ENCODE data around the gene RPL27A.
A peak's percentile ranks its signal among the peaks of the same experiment; 100 is the strongest.
"Not testable (repeated sequence)": the region's sequence is repeated elsewhere in the genome, so short reads cannot be mapped to it uniquely, and the experiment has no call there.

RPL27A gene

DNA sequence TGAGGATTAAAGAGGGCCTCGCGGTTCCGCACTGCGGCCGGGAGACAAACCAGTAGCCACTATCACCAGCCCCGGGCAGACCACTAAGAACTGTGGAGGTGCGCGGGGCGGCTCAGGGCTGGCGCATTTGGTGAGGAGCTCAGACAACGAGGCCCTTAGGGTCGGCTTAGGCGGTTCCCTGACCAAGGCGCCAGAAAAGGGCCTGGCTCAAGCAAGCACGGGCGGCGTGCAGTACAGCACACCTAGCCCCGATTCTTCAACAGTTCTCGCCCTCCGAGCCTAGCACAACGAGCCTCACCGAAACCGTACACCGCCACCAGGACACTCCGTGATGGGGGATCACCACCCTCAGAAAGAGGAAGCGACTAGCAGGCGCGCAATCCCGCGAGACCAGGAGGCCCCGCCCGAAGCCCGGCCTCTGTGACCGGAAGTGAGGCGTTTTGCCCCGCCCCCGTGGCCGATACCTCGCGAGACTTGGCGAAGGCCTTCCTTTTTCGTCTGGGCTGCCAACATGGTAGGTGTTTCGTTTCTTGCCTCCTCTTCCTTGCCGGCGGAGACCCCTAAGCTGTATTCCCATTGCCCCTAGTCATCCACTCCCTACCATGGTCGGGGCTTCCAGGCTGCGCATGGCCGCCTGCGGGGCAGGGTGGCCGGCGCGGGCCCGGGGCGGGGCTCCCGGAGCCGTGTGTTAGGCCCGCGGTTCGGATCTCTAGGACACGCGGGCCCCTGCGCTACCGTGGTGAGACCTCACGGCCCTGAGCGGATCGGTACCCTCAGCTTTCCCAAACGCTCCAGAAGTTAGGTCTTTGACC lies at the start of gene RPL27A, which contains the start of gene TRIM66:
RPL27A (plus strand) TSS at position 490 of the 812 bp plus-strand sequence; CDS start at position 512, 22 bp downstream.
TRIM66 (minus strand) TSS at position 363 of the 812 bp plus-strand sequence. CDS start 10,391 bp downstream, outside the sequence.
- DNase-seq: peak; percentile 97

GRCh38 chr11:8634498-8634897 lies 48.1 kb upstream of the RPL27A start:
- no peak for DNase-seq

- DNase-seq: no peak
Observed at GRCh38 chr11:8636127-8636526, 46.5 kb upstream of the RPL27A start.

GRCh38 chr11:8638300-8638699 lies 44.3 kb upstream of the RPL27A start:
- peak; percentile 71 for DNase-seq

GRCh38 chr11:8639655-8640054 lies 42.9 kb upstream of the RPL27A start:
- no peak for DNase-seq

GRCh38 chr11:8640267-8640906 lies 42.2 kb upstream of the RPL27A start:
- DNase-seq: no peak

DNA sequence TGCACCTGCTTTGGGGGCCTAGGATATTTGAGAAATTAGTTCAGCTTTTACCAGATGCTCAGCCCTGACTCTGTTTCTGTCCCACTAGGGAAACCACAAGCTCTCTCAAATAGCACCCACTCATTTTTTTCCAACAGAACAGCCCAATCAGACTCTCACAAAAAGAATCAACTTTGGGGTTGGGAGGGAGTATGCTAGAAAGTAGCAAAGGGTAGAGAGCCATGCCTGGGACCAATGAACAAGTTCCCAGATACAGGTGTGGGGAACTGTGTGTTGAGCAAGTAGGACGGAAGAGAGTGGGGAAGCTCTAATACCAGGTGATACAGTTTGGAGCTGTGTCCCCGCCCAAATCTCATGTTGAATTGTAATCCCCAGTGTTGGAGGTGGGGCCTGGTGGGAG lies 41.3 kb upstream of the RPL27A start:
- DNase-seq: no peak

DNA sequence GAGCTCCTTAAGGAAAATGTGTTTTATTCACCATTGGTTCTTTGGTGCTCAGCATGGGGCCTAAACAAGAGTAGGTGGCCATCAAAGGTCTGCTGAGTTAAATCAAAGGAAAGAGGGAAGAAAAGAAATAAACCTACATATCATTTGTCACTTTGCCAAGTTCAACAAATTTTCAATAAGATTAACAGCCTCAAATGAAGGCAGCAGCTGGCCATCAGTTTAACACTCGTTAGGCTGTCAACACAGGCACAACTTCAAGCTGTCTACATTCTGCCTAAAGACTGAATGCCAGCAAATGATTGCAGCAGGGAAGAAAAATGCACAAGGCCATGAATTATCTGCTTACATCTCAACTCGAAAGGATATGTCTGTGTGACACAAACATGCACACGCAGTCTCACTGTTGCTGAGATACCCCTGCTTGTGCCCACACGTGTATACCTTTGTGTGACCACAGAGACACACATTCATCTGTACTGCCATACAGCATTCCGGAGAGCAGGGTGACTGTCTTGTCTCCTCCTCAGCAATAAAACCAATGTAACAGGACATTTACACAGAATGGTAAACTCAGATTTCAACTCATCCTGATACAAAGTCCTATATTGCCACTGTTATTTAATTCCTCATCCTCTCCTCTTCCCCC lies 40.3 kb upstream of the RPL27A start:
- peak; percentile 31 for DNase-seq

DNA sequence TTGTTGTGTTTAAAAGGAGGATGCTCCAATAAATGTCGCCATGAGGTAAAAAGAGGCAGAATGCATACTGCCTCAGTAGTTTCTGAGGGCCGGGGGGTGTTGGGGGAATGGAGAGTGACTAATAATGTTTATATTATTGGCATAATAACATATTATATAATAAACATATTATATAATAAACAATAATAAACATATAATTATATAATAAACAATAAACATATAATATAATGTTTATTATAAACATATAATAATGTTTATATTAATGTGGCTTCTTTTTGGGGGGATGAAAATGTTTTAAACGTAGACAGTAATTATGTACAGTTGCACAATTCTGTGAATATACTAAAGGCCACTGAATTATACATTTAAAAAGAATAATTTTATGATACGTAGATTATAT lies 35.7 kb upstream of the RPL27A start:
- no peak for DNase-seq

DNA sequence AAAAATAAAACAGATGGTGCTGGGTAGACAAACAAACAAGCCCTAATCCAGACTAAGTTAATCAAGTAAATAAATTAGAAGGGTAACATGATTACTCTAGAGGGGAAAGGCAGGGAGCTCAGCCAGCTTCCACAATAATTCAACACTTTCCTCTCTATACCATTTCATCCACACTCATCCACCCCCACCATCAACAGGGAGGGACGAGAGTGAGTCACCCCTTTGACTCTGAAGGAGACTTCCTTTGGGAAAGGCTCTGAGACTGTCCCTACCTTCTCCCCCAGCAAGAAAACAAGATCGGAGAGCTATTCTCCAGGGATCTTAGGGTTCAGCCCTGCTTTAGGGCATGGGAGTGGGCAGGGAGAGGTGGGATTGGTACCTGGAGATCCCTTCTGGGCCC lies 33.2 kb upstream of the RPL27A start:
- peak; percentile 81 for DNase-seq

DNA sequence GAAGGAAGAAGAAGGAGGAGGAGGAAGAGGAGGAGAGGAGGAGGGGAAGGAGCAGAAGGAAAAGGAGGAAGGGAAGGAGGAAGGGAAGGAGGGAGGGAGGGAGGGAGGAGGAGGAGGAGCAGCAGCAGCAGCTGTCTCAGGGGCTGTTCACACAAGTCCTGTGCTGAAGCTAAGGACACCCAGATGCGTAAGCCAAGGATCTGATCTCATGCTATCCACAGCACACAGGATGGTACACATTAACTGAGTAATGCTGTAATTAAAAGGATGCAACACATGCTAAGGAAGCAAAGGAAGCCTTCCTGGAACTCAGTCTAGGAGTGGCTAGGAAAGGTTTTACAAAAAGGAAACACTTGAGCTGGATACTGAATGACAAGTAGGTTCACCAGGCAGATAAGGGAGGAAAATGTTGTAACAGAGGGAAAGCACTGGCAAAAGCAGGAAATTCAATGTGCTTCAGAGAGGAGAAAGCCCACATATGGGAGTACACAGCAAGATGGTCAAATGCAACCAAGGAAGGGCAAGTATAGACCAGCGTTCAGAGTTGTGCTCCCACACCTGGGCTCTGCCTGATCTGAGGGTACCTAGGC lies 32.1 kb upstream of the RPL27A start:
- peak; percentile 76 for DNase-seq

- peak; percentile 99 for DNase-seq
Observed at GRCh38 chr11:8652140-8652539, 30.5 kb upstream of the RPL27A start.

- no peak for DNase-seq
Observed at GRCh38 chr11:8654503-8654902, 28.1 kb upstream of the RPL27A start.

GRCh38 chr11:8656291-8656690 lies 26.3 kb upstream of the RPL27A start:
- no peak for DNase-seq

DNA sequence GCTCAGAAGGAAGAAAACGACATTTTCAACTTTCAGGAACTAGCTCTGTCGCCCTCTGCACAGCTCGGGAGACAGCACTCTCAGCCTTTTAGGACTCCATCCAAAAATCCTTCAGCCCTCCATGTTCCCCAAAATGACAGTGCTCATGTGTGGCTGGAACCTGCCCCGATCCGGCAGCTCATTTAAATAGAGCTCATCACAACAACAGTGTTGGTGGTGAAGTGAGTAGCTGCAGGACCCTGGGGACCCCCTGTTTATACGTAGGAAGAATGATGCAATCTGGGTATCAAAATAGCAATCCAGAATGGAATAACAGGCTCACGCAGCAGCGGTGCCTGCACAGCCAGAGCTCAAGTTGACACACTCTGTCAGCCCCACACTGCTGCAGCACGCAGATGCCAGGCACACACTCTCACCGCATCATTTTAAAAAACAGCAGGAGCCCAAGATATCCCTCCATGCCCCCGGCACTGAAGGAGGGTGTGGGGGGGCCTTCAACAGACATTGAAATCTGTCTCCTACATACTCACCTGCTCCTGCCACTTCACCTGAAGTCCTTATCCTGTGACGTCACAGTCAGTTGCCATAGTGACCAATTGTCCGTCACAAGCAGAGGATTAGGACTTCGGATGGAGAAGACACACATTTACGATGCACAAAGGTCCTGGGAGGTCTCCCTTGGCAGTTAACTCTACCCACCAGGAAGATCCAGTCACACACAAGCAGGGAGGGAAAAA lies 24.1 kb upstream of the RPL27A start:
- peak; percentile 50 for DNase-seq

DNA sequence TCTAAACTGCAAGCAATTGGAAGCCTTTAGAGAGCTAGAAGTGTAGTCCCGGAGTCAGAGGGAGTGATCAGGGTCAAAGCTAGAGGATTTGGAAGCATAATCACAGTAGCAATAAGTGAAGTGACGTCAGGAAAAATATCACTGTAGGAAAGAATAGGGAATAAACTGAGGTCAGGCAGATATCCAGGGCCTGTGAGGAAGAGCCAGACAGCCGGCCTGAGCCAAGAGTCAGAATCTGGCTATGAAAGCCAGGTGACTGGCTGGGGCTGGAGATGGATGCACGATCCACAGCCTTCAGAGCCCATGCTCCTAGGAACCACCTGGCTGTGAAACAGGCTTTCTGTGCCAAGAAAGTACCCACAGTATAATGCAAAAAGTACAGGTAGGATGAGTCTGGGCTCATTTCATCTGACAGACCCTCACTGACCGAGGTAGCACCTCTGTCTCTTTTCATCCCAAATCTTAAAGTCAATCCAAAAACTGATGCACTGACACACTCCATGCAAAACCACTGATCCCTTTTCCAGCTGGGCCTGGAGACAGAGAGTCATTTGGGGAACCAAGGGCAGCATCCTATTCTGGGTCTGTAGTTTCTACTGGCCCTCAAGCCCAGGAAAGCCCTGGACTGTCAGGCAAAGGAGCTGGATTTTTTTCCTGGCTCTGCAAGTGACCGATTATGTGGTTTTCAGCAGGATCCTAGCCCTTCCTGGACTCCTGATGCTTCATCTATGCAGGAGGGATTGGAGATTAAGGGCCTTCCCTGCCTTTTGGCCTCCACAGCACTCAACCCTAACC lies 21.4 kb upstream of the RPL27A start:
- no peak for DNase-seq

DNA sequence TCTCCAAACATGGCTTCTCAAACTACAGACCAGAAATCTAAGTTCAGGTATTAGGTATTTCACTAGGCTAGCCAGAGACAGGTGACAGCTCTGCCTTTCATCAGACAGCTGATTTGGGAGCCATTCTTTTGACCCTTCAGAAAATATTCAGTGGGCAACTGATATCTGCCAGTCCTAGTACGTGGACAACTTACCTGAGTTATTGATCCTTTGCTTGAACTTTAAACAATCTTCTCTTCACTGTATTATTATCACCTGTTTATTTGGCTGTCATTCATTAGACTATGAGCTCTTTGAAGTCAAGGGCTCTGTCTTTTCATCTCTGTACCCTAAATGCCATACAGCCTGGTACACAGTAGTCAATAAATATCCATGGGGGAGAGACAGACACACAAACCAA lies 17.4 kb upstream of the RPL27A start:
- no peak for DNase-seq

GRCh38 chr11:8670081-8670480 lies 12.5 kb upstream of the RPL27A start:
- not testable (repeated sequence) for DNase-seq

- peak; percentile 98 for DNase-seq
Observed at GRCh38 chr11:8671193-8671612, 11.4 kb upstream of the RPL27A start.

- no peak for DNase-seq
Observed at GRCh38 chr11:8671651-8672062, 10.9 kb upstream of the RPL27A start.

DNA sequence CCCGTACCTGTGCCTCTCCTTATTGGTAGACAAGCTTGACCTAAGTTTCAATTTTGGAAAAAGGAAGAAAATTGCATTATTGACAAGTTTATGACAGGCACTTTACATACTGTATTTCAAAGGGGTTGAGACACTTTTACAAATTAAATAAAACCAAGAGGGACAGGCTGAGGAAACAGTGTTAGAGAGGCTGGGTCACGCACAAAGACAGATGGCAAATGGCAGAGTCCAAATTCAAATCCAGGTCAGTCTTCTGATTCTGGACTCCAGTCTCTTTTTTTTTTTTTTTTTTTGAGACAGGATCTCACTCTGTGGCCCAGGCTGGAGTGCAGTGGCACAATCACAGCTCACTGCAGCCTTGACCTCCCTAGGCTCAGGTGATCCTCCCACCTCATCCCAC lies 10.2 kb upstream of the RPL27A start:
- DNase-seq: no peak

GRCh38 chr11:8674859-8675258 lies 7.7 kb upstream of the RPL27A start:
- DNase-seq: no peak
